HG02798 (cell line): ENCODE measurements around the gene SEC24C.
"Not testable (repeated sequence)": the region's sequence is repeated elsewhere in the genome, so short reads cannot be mapped to it uniquely, and the experiment has no call there.

Source experiments
- ATAC-seq: cut with Tn5 transposase; IDR thresholded peaks from one replicate; pipeline ENCODE4 v1.9.1; 2021; ENCODE audit warnings: mild to moderate bottlenecking; ENCODE audit not compliant: unreplicated experiment, poor library complexity

SEC24C gene, protein sequence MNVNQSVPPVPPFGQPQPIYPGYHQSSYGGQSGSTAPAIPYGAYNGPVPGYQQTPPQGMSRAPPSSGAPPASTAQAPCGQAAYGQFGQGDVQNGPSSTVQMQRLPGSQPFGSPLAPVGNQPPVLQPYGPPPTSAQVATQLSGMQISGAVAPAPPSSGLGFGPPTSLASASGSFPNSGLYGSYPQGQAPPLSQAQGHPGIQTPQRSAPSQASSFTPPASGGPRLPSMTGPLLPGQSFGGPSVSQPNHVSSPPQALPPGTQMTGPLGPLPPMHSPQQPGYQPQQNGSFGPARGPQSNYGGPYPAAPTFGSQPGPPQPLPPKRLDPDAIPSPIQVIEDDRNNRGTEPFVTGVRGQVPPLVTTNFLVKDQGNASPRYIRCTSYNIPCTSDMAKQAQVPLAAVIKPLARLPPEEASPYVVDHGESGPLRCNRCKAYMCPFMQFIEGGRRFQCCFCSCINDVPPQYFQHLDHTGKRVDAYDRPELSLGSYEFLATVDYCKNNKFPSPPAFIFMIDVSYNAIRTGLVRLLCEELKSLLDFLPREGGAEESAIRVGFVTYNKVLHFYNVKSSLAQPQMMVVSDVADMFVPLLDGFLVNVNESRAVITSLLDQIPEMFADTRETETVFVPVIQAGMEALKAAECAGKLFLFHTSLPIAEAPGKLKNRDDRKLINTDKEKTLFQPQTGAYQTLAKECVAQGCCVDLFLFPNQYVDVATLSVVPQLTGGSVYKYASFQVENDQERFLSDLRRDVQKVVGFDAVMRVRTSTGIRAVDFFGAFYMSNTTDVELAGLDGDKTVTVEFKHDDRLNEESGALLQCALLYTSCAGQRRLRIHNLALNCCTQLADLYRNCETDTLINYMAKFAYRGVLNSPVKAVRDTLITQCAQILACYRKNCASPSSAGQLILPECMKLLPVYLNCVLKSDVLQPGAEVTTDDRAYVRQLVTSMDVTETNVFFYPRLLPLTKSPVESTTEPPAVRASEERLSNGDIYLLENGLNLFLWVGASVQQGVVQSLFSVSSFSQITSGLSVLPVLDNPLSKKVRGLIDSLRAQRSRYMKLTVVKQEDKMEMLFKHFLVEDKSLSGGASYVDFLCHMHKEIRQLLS

DNA sequence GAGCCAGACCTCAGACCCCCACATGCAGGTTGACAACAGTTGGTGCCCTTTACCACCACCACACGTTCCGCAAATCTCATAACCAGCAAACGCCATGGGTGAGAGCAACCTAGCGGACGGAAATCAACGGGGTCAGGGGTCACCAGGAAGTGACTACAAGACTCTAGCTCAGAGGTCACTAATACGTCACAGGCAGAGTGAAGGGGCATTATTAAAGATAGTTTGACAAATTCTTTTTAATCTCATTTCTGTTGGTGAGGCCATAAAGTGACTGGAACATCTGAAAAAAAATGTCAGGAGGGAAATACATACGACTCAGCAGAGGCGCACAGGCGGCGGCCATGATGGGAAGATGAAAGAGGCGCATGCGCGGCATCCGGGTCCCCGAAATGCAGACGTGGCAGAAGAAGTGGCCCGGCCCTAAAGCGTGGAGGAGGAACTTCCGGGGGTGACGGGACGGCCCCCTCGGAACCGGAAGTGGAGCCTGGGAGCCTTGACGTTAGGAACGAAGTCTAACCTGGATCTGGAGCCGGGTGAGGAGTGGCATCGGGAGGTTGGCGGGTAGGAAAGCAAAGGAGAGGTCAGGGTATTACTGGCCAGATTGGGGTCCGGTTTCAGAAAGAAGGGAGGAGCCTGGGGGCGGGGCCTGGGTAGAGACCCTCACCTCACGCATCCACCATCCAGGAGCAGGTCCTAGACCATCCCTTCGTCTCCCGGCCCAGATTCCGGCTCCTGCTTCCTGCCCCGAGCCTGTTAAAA is at the start of gene SEC24C:
SEC24C (plus strand) TSS at position 468 of the 759 bp plus-strand sequence. CDS start 2,461 bp downstream, outside the sequence.
- ATAC-seq: peak; percentile 92

- not testable (repeated sequence) for ATAC-seq
These were observed 48.9 kb upstream of the SEC24C start for GRCh38 chr10:73695302-73695701.

DNA sequence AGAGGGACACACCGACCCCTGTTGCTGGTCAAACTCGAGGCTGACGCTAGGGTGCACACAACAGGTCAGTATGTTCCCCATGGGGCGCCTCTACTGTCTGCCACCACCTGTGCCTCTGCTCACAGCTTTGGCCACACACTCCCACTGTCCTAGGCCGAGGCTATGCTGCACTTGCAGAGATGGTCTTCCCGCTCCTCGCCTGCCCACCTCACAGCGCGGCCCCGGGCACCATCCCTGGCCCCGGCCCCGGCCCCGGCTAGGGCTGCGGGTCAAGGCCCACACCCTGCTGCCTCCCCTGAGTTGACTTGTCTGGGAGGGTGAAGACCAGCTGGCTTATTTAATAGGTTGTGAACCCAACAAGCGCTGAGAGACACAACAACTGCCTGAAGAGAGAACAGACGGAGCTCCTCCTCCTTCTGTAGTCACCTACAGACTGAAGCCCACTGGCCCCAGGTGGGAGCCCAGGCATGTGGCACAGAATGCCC is 46.5 kb upstream of the SEC24C start, which contains the start of gene AGAP5:
AGAP5 (minus strand) TSS at position 435 of the 485 bp plus-strand sequence; CDS start at position 81, 354 bp downstream.
- not testable (repeated sequence) for ATAC-seq

- not testable (repeated sequence) for ATAC-seq
These were observed 45.4 kb upstream of the SEC24C start for GRCh38 chr10:73698819-73699218.

GRCh38 chr10:73703924-73704323 is 40.2 kb upstream of the SEC24C start:
- ATAC-seq: not testable (repeated sequence)

DNA sequence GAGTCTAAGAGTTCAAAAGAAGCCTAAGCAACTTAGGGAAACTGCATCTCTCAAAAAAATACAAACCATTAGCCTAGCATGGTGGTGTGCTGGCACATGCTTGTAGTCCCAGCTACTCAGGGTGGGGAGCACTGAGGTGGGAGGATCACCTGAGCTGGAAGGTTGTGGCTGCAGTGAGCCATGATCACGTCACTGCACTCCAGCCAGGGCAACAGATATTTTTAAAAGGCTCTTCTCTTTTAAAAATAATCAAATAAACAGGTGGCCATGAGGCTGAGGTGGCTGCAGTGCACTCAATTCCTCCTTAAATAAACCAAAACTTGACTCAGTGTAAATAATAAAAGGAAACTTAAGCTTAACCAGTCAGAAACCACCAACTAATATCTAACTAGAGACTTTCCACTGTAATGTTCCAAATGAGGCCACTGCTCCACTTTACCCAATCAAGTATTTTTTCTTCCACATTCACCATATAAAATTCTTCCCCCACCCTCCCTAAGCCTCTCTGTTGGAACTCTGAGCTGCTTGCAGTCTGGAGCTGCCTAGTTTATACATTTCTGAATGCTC is 38.6 kb upstream of the SEC24C start:
- ATAC-seq: not testable (repeated sequence)

DNA sequence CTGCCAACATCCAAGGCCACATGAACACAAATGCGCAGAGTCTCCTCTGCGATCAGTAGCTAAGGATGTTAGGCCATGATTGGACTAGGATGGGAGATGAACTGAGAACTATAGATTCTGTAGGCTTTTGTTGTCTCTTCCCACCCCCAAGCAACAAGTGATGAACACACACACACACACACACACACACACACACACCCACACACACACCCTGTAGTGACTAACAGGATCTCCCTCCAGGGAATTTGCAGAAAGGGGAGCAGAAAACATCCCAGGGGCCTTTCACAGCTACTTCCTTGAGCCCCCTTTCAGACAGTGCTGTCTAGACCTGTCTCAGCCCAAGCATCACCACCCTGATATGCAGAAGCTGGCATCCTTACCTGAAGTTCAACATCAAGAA is 37.7 kb upstream of the SEC24C start:
- not testable (repeated sequence) for ATAC-seq

DNA sequence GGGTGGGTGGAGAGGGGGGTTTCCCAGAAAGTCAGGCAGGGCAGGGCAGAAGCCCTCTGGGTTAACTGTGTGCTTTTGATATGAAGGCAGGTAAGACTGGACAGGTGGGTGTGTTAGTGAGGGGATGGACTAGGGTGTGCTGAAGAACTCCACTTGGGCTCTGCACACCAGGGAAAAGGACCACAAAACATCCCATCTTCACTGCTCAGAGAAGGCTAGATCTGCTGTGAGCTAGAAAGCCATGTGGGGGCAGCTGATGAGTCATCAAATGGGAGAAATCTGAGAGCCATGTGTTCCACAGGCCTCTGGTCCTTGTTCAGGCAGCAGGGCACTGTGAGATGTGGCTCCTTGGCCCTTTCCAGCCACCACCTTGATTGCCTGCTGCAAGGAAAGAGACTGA is 36.5 kb upstream of the SEC24C start:
- not testable (repeated sequence) for ATAC-seq

GRCh38 chr10:73708122-73708521 is 36.0 kb upstream of the SEC24C start:
- not testable (repeated sequence) for ATAC-seq

DNA sequence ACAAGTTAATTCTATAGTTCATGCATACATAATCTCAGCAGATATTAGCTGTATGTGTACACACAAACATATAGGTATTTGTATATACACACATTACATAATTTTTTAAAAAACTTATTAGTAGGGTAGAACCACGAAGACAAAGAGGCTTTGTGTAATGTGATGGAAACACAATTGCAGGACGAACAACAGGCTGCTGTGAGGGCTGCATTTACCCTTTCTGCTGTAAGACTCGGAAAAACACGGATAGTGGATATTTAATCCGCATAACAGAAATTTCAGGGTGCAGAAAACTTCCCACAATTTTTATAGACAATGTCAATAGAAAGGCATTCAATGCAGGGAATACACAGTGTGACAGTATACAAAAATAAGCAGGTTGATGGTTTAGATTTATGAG is 32.5 kb upstream of the SEC24C start:
- ATAC-seq: not testable (repeated sequence)

- not testable (repeated sequence) for ATAC-seq
These were observed 30.3 kb upstream of the SEC24C start for GRCh38 chr10:73713912-73714311.

DNA sequence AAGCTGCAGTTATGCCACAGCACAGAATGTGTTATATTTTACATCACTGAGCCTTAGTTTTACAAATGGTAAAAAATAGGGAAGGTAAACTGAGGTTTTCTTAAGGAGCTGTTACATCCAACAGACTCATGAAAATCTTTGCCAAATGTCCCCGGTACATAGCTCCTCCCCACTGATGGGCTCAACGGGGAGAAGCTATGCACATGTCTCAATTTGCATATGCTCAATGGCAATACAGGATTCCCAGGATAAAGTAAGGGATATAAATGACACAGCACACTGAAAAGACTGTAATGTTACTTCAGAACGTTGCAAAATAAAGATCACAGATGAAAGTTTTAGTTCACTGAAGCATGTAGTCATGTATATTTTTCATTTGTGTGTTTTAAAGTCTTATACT is 29.7 kb upstream of the SEC24C start:
- ATAC-seq: not testable (repeated sequence)

- ATAC-seq: not testable (repeated sequence)
These were observed 28.7 kb upstream of the SEC24C start for GRCh38 chr10:73715179-73716156.

GRCh38 chr10:73716251-73716650 is 27.9 kb upstream of the SEC24C start:
- ATAC-seq: no peak

GRCh38 chr10:73717556-73717955 is 26.6 kb upstream of the SEC24C start:
- no peak for ATAC-seq

GRCh38 chr10:73720561-73720960 is 23.6 kb upstream of the SEC24C start:
- not testable (repeated sequence) for ATAC-seq

GRCh38 chr10:73723516-73723915 is 20.7 kb upstream of the SEC24C start:
- no peak for ATAC-seq

GRCh38 chr10:73729781-73730152 is 14.4 kb upstream of the SEC24C start:
- ATAC-seq: not testable (repeated sequence)
